PC-9 (cell line): ENCODE results near the gene E2F1.

ENCODE experiments used
- CTCF ChIP-seq: fragments of 200-600 bp; sonication (generic); conservative IDR thresholded peaks from 2 replicates; pipeline ENCODE4 v1.6.1; 2017; ENCODE audit warnings: mixed run types, antibody characterized with exemption, mild to moderate bottlenecking, moderate library complexity
- EZH2 ChIP-seq: fragments of 200-600 bp; sonication (generic); IDR thresholded peaks from 2 replicates; pipeline ENCODE4 v1.8.0; 2017; ENCODE audit warnings: antibody characterized with exemption, low read depth

GRCh38 chr20:33657704-33658095 is 28.5 kb downstream of the E2F1 start:
- TF ChIP-seq CTCF (no peak), EZH2 (no peak)
